Spinal cord (tissue), 10 donors: ENCODE results near the gene TRAPPC2L. TPM values are rescaled to one million over a fixed set of nuclear protein-coding genes. Genes with fewer than 3 reads are reported as not detected.

ENCODE experiments used
- DNase-seq, 6 donors: peaks; one replicate each; pipeline versions ENCODE4 v3.0.0 to v3.0.0-alpha.2; 2013 to 2015; ENCODE audit warnings: low spot score in 6 of 6, low read depth in 4 of 6
- H3K27ac ChIP-seq: one replicate; pipeline ENCODE4 v1.5.1; 2013; ENCODE audit warnings: low read depth, low read length, control low read depth
- H3K27me3 ChIP-seq: one replicate; pipeline ENCODE4 v1.6.1; 2013; ENCODE audit warnings: low read length; ENCODE audit not compliant: control insufficient read depth, insufficient read depth
- H3K36me3 ChIP-seq: one replicate; pipeline ENCODE4 v1.6.1; 2013; ENCODE audit warnings: low read length; ENCODE audit not compliant: control insufficient read depth, insufficient read depth
- H3K4me1 ChIP-seq: one replicate; pipeline ENCODE4 v1.6.1; 2013; ENCODE audit warnings: low read length; ENCODE audit not compliant: control insufficient read depth, insufficient read depth
- H3K4me3 ChIP-seq: one replicate; pipeline ENCODE4 v1.5.1; 2013; ENCODE audit warnings: low read depth, low read length, control low read depth
- H3K9me3 ChIP-seq: one replicate; pipeline ENCODE4 v1.6.1; 2013; ENCODE audit warnings: low read length; ENCODE audit not compliant: control insufficient read depth, insufficient read depth
- WGBS: methylation state at CpG from one replicate; pipeline ENCODE4 v1.1.5; 2013; ENCODE audit warnings: missing lambda C conversion rate; ENCODE audit not compliant: insufficient coverage; 5-methylcytosine and 5-hydroxymethylcytosine counted together
- long read RNA-seq, 4 donors: transcript quantifications; one replicate each; lab custom pipeline, GENCODE V29; 2026
- polyA plus RNA-seq, 2 donors: library from polyadenylated mRNA; unstranded; fragments of 120-200 nt; gene quantifications; one replicate each; pipeline ENCODE4 v1.2.1, GENCODE V29; 2013; ENCODE audit not compliant: insufficient read length in 2 of 2
- total RNA-seq, 2 donors: library from RNA; depleted of rRNA in 1 of 2; stranded (reverse); fragments of 120-200 nt in 1 of 2; fragments of >200 nt in 1 of 2; gene quantifications; one replicate each; pipeline versions ENCODE4 v1.2.3 to v1.2.4, GENCODE V29; 2013 to 2014
- donor health status: healthy.

TRAPPC2L gene, protein sequence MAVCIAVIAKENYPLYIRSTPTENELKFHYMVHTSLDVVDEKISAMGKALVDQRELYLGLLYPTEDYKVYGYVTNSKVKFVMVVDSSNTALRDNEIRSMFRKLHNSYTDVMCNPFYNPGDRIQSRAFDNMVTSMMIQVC
- total RNA-seq: 10 to 100 TPM; 36.3 to 73.4 TPM
- polyA plus RNA-seq: 100 to 1,000 TPM; 107 to 131 TPM
- long read RNA-seq, donor 1, transcript TRAPPC2L-201 (5 exons, 2,215 nt): major isoform, 30 of 98 reads
- long read RNA-seq, donor 1, partial matches to known transcripts: 0 of 98 reads
- long read RNA-seq, donor 1, other reads (novel, unspliced or antisense): 55 of 98 reads
- long read RNA-seq, donor 2, transcript TRAPPC2L-201 (5 exons, 2,215 nt): major isoform, 12 of 42 reads
- long read RNA-seq, donor 2, partial matches to known transcripts: 0 of 42 reads
- long read RNA-seq, donor 2, other reads (novel, unspliced or antisense): 25 of 42 reads
- long read RNA-seq, donor 3, transcript TRAPPC2L-201 (5 exons, 2,215 nt): major isoform, 12 of 34 reads
- long read RNA-seq, donor 3, partial matches to known transcripts: 0 of 34 reads
- long read RNA-seq, donor 3, other reads (novel, unspliced or antisense): 20 of 34 reads
- long read RNA-seq, donor 4, transcript TRAPPC2L-201 (5 exons, 2,215 nt): major isoform, 34 of 117 reads
- long read RNA-seq, donor 4, transcript TRAPPC2L-209 (5 exons, 1,084 nt): minor isoform, 6 of 117 reads
- long read RNA-seq, donor 4, partial matches to known transcripts: 10 of 117 reads
- long read RNA-seq, donor 4, other reads (novel, unspliced or antisense): 60 of 117 reads

- H3K36me3 ChIP-seq: peaks cover 47% of the 10 kb centered on the region
- WGBS: under 1% methylated on average over 87 of the region's 87 CpGs
- H3K4me3 ChIP-seq: peak within 1 kb of the TSS; percentile 97
- DNase-seq: peak; percentile 82 to 99 (median 94)
- H3K4me1 ChIP-seq: peaks cover 35% of the 10 kb centered on the region
- peak within 1 kb of the TSS; percentile 57 for H3K27ac ChIP-seq
- no peaks in the 10 kb centered on the region for H3K27me3 ChIP-seq
- no peaks in the 10 kb centered on the region for H3K9me3 ChIP-seq
Measured at GRCh38 chr16:88856828-88857727, at the start of gene TRAPPC2L, which contains the start of gene GALNS. Gene TRAPPC2L (plus strand): TSS chr16:88857127. CDS start chr16:88857151, 24 bp downstream. Gene GALNS (minus strand): TSS chr16:88856947. CDS start chr16:88856877, 70 bp downstream.

GRCh38 chr16:88807142-88807625, 49.7 kb upstream of the TRAPPC2L start:
- WGBS: 85% methylated on average over 24 of the region's 24 CpGs
- no peak for DNase-seq
- no peak overlapping the region for H3K27ac ChIP-seq
- H3K9me3 ChIP-seq: no peaks in the 10 kb centered on the region
- H3K27me3 ChIP-seq: no peaks in the 10 kb centered on the region
- no peak overlapping the region for H3K4me3 ChIP-seq
- peaks cover 61% of the 10 kb centered on the region for H3K36me3 ChIP-seq
- H3K4me1 ChIP-seq: peaks cover 45% of the 10 kb centered on the region

GRCh38 chr16:88807626-88808453, 49.1 kb upstream of the TRAPPC2L start:
- Histone ChIP-seq H3K27me3 (no peaks in the 10 kb centered on the region), H3K4me1 (peaks cover 45% of the 10 kb centered on the region), H3K4me3 (no peak overlapping the region), H3K27ac (no peak overlapping the region), H3K36me3 (peaks cover 61% of the 10 kb centered on the region), H3K9me3 (no peaks in the 10 kb centered on the region)
- DNase-seq: no peak
- WGBS: 89% methylated on average over 21 of the region's 26 CpGs

DNA sequence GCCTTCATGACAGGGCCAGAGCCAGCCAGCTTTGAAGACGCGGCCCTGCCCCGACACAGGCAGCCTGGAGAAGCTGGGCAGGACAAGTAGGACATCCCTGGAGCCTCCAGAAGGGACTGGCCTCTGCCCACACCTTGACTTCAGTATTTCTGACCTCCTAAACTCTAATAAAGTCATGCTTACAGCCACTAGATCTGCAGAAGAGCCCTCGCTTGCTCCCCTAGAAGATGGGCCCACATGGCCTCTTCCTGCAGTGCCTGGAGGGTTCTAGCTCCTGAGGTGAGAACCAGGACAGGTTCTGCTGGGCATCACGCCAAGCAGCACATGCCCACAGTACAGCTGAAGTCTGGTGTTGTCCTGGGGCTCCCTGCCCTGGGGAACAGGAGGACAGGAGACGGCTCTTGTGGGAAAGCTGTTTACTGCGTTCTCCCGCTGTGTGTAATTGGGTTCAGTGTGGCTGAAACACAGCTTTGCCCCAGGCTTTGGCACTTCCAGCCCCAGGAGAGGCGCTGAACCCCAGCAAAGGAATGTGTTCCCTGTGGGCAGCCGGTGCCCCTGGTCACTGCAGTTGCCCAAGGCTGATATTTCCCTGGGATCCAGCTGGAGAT, 47.8 kb upstream of the TRAPPC2L start:
- Histone ChIP-seq H3K27me3 (no peaks in the 10 kb centered on the region), H3K27ac (no peak overlapping the region), H3K36me3 (peaks cover 64% of the 10 kb centered on the region), H3K4me3 (no peak overlapping the region), H3K4me1 (peaks cover 43% of the 10 kb centered on the region), H3K9me3 (no peaks in the 10 kb centered on the region)
- no peak for DNase-seq
- WGBS: 85% methylated on average over 10 of the region's 10 CpGs

DNA sequence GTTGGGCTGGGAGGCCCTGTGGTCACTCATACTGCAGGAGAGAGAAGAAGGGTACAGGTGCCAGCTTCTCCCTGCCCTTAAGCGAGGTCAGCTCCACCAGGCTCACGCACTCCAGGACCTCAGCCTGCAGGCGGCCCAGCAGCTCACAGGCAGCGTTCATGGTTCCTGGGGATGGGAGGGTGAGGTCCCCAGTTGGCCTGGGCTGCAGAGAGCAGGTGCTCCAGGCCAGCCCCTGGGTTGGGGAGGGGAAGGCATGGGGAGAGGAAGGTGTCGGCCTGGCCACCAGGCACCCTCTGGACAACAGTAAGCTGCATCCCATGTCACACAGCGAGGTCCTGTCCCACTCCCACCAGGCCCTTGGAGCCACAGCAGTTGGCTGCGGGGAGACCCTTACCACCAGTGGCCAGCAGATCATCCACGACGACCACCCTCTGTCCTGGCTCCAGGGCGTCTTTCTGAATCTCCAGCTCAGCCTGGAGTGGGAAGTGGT, 47.2 kb upstream of the TRAPPC2L start:
- no peaks in the 10 kb centered on the region for H3K9me3 ChIP-seq
- peaks cover 62% of the 10 kb centered on the region for H3K36me3 ChIP-seq
- H3K27ac ChIP-seq: no peak overlapping the region
- H3K27me3 ChIP-seq: no peaks in the 10 kb centered on the region
- no peak for DNase-seq
- WGBS: 60% methylated on average over 9 of the region's 10 CpGs
- peaks cover 38% of the 10 kb centered on the region for H3K4me1 ChIP-seq
- no peak overlapping the region for H3K4me3 ChIP-seq

DNA sequence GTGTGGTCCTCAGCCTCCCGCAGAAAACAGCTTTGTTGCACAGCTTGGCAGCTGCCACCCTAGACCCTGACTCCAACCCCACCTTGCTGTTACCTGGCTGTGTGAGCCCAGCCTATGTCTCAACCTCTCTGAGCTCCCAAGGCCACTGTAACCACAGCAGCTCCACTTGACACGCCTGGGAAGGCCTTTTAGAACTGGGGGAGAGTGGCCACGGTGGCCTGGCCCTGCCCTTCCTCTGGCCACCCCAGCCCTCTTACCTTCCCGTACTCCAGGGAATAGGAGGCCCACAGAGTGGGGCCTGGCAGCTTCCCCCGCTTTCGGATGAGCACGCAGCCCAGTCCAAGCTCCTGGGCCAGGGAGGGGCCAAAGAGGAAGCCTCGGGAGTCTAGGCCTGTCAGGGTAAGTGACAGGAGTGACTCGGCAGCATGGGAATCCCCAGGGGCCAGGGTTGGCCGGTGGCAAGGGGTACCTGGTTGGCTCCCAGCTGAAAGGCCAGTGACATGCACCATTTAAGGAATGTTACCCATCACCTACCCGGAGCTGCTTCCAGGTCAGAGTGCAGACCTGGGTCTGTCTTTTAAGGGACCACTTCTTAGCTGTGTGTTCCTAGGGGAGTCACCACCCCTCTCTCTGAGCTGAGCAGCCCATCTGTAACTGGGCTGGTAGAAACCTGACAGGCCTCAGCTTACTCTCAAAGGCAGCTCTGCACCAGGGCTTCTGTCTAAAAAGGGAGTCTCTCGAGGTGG, 46.6 kb upstream of the TRAPPC2L start:
- Histone ChIP-seq H3K9me3 (no peaks in the 10 kb centered on the region), H3K36me3 (peaks cover 62% of the 10 kb centered on the region), H3K4me3 (peak overlapping the region; percentile 71), H3K27ac (peak overlapping the region; percentile 75), H3K4me1 (peaks cover 32% of the 10 kb centered on the region), H3K27me3 (no peaks in the 10 kb centered on the region)
- no peak for DNase-seq
- 43% methylated on average over 11 of the region's 12 CpGs for WGBS

DNA sequence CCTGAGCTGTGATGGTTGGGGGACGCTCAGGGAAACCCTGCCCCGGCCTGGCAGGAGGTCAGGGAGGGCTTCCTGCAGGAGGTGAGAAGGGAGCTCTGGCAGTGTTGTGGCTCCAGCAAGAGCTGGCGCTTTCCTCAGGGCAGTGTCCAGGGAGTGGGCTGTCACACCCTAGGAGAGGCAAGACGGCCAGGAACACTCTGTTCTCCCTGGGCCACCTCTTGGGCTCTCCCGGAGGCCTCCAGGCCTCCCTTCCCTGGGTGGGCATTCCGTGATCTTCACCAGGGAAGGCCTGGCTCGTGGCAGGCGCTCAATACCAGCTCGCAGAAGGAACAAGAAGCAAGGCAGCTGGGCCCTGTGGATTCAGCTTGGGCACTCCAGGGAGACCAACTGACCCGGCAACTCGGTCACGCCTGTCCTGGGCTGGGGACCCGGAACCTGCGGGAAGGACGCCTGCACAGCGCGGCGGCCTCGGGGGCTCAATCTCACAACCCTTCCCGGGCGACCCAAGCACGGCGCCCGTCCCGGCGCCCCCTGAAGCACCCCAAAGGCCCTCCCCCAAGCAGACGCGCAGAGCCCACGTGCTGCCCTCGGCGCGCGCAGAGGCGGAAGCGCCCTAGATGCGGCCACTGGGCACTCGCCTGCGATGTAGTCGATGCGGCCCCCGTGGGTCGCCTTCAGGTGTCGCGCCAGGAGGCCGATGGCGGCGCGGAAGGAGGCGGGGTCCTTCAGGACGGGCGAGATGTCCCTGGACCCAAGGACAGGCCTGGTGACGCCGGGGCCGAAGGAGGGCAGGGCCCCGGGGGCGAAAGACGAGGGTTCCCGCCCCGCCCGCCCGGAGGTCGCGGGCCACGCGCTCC, 45.8 kb upstream of the TRAPPC2L start:
- H3K27me3 ChIP-seq: no peaks in the 10 kb centered on the region
- peak overlapping the region; percentile 71 for H3K4me3 ChIP-seq
- peaks cover 62% of the 10 kb centered on the region for H3K36me3 ChIP-seq
- peaks cover 34% of the 10 kb centered on the region for H3K4me1 ChIP-seq
- DNase-seq: peak; percentile 72 to 96 (median 84)
- H3K27ac ChIP-seq: peak overlapping the region; percentile 75
- WGBS: 1% methylated on average over 65 of the region's 65 CpGs
- no peaks in the 10 kb centered on the region for H3K9me3 ChIP-seq
